Activated effector memory CD4-positive, alpha-beta T cell treated with anti-CD3 and anti-CD28 coated beads, Interleukin-2, amount 50 U/mL, for 16 hours (primary cell): ENCODE measurements around the gene IPO13.

Experiments
- DNase-seq: peaks from one replicate; pipeline ENCODE4 v3.0.0-alpha.2; 2020

The IPO13 gene

GRCh38 chr1:43991476-43992231, 44.9 kb downstream of the IPO13 start, which contains the start of gene CCDC24:
TSS of gene CCDC24 (plus strand) at chr1:43991599. CDS start at chr1:43991879, 280 bp downstream.
- DNase-seq = peak; percentile 92

DNA sequence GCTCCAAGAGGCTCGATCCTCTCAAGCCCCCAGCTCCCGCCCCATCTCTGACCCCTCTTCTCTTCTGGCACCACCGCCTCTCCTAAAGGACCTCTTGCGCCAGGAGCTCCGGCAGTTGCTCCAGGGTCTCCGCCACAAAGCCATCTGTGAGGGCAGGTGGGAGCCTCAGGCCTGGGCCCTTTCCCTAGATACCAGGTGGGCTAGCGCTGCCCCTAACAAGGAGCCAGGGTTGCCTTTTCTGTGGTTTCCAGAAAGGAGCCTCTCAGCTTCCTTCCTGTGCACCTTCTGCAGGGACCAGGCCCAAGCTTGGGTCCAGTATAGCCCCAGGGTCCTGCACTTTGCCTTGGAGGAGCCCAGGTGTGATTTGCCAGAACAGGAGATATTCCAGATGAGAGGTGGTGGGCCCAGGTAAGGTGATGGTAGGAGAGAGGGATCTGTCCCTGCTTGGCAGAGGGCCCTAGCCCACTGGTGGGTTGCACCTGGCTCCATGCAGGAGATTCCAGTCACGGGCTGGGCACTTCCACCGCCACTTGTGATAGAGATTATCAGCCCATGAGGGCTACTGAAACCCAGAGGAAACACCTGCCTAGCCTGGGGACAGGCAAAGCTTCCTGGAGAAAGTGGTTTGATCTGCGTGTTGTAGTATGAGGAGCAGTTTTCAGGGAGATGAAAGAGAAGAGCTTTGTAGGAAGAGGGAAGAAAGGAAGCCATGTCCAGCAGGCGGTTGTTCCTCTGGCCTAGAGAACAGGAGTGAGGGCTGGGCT, 45.7 kb downstream of the IPO13 start:
- no peak for DNase-seq

DNA sequence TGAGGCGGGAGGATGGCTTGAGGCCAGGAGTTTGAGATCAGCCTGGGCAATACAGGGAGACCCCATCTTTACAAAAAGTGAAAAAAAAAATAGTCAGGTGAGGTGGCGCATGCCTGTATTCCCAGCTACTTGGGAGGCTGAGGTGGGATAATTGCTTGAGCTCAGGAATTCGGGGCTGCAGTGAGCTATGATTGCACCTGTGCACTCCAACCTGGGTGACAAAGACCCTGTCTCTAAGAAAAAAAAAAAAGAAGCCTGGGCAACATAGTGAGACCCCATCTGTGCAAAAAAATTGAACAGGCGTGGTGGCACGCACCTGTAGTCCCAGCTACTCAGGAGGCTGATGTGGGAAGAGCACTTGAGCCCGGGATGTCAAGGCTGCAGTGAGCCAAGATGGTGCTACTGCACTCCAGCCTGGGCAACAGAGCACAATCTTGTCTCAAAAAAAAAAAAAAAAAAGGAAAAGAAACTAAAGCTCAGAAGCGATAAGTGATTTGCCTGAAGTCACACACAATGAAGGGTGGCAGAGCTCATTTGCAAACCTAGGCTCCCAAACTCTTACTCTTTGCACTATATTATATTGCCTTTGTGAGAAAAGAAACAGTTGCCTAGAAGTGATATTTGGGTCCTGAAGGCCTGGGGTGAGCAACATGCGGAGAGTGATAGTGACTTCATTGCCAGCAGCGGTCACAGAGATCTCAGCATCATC, 46.6 kb downstream of the IPO13 start:
- no peak for DNase-seq

DNA sequence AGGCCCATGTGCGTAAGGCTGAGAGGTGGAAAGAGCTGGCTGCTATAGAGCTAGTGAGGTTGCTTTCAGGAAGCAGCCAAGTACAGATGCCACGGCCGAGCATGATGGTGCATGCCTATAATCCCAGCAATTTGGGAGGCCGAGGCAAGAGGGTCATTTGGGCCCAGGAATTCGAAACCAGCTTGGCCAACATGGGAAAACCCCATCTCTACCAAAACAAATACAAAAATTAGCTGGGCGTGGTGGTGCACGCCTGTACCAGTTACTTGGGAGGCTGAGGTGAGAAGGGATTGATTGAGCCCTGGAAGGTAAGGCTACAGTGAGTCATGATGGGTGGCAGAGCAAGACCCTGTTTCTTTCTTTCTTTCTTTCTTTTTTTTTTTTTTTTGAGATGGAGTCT, 47.3 kb downstream of the IPO13 start:
- DNase-seq = no peak

DNA sequence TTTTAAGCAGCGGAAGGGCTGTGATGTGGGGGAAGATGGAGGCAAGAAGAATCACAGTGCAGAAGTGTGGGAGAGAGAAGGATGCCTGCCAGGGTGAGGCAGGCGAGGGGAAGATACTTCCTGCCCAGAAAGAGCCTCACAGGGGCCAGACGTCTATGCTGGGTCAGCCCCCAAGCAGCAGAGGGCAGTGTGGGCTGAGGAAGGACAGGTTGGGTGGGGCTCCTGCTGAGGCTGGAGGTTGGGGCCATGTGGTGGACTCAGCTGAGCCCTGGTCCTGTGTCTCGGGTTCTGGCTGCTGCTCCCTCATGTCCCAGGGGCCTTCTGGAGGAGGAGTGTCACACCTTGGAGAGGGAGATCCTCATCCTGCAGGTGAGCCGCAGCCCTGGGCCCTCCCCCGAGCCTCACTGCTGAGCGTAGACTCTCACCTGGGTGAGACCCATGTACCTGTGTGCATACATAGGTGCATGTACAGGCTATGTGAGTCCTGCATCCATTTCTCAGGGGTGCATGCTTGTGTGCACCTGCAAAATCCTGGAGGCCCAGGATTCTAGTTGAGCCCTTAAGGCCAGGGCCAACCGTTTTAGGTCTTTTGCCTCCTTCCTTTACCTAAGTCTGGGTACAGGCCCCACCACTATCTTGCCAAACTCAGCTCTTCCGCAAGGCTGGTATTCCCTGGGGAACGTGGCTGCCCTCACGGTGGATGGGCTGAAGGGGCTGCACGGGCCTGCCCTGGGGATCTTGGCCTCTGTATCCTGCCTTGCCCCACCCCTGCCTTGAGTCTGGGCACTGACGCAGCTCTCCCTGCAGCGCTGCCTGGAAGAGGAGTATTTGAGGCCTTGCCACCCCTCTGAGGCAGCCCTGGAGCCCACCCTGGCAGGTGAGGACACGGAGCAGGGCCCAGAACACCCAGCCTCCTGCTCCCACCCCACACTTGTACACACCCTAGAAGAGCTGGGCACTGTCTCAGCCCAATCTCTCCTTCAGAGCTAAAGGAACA, 48.3 kb downstream of the IPO13 start:
- DNase-seq = no peak

- DNase-seq = no peak
These were observed 49.4 kb downstream of the IPO13 start for GRCh38 chr1:43995984-43996732.

DNA sequence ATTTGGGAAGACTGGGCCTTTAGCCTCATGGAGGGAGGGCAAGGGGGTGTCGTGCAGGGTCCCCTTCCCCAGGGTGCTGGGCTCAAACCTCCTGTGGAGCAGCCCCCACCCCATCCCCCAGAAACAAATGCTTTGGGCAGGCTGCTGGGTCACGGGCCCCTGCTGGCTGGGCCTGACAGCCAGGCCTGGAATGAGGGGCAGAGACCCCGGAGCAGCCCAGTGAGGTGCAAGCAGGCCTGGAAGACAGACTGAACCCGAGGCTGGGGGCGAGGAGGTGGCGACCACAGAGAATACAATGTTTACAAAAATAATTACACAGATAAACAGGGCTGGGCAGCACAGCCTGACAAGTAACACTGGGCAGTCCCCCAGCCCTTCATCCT, 50.0 kb downstream of the IPO13 start:
- DNase-seq = no peak

DNA sequence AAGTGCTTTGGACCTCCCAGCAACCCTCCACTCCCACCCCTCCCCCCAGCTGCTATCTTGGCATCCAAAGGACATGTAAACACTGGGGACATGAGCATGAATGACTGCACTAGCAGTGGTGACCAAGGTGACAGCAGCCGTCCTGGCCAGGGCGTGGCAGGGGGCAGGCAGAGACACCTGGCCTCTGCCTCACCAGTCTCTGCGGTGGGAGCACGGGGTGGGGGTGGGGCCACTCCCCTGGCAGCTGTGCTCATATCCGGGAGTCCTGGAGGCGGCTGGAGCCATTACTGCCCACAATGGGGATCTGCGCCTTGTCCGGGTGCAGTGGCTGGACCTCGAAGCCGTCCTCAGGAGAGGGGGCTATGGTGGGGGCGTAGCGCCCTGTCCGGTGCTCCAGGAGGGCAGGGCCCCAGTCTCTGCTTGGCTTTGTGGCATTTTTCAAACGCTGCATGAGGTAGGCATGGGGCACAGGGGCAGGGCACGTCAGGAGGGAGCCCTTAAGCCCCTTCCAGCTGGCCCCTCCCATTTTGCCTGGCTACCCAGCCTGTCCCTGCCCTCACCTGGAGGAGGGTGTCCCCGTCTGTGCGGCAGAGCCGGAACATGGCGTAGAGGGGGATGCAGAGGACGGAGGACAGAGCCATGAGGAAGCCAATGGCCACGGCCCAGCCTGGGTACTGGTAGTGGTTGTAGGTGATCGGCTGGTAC, 50.7 kb downstream of the IPO13 start:
- DNase-seq = no peak

- no peak for DNase-seq
These were observed 51.2 kb downstream of the IPO13 start for GRCh38 chr1:43998000-43998378.

GRCh38 chr1:43999455-43999854, 52.7 kb downstream of the IPO13 start:
- DNase-seq = no peak

DNA sequence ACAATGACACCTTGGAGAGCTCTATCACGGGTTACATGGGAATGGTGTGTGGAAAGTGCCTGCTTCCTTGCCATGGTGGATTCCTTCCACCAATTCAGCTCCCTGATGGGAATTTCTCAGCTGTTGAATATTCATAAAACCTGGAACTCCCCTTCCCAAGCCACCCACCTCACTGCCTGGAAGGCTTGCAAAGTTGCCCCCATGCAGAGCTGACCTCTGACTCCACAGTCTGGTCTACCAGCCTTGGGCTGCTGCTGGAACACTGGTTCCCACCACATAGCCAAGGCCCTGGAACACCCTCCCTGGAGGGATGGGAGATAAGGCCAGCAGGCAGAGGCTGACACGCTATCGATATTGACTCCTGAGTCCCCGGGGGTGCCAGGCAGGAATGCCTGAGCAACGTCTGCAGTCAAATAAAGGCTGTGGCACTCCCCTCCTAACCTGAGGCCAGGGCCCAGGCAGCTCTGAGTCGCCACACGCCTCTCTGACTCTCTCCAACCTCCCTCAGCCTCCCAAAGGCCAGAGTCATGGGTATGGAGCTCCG, 53.4 kb downstream of the IPO13 start:
- no peak for DNase-seq

- no peak for DNase-seq
These were observed 55.4 kb downstream of the IPO13 start for GRCh38 chr1:44002165-44002564.

DNA sequence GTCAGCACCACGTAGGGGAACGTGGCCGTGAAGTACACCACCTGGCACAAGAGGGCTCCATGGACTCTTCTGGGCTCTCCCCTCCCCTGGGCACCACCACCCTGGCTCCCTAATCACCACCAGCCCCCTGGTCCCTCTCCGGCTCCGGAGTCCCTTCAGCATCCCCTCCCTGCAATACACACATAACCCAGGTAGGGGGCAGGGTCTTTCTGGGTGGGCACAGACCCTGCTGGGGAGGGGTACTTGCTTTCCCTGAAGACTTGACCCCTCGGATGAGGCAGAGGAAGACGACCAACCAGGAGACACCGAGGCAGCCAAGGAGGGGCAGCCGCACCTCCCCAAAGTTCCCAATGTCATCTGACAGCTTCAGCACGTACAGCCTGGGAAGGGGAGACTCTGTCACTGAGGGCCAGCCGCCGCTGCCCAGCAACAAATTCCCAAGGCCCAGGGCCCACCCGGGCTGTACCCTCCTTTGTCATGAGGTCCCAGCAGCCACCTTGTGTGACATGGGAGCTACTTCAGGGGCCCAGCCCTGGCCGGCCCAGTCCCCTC, 55.9 kb downstream of the IPO13 start:
- DNase-seq = no peak

DNA sequence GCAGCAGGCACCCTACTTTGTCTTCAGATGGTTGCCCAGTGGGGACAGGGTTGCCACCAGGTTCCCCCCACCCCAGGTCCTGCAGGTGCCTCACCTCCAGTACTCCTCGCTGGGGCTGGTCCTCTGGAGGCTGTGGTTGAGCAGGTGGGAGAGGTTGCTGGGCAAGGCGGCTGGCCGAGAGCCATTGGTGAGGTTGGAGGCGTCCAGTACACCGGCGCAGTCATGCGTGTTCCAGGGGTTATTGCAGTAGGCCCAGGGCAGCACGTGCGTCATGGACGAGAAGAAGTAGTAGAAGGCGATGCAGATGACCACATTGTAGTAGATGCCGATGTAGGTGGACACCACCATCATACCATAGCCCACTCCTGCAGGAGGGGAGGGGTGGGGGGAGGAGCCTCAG, 61.5 kb downstream of the IPO13 start:
- no peak for DNase-seq

DNA sequence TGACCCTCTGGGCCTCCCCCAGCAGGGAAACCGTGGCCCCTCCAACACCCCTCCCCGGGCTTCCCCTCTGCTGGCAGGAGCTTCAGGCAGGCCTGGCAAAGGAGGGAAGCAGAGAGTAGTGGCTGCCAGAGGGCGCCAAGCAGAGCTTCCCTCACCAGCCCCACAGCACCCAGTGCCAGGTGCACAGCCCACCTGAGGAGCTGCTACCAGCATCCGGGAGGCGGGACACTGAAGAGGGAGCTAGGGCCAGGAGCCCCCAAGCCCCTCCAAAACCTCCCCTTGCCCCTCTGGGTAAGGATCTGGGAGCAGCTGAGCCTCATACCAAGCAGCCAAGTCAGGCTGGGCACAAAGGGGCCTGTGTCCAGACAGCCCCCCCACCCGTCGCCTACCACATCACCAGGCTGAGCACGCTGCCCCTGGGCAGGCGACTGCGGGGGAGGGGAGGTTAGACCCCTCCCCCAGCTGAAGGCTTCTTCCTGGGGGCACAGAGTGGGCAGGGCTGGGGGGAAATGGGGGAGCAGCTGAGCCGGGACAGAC, 64.3 kb downstream of the IPO13 start:
- no peak for DNase-seq

DNA sequence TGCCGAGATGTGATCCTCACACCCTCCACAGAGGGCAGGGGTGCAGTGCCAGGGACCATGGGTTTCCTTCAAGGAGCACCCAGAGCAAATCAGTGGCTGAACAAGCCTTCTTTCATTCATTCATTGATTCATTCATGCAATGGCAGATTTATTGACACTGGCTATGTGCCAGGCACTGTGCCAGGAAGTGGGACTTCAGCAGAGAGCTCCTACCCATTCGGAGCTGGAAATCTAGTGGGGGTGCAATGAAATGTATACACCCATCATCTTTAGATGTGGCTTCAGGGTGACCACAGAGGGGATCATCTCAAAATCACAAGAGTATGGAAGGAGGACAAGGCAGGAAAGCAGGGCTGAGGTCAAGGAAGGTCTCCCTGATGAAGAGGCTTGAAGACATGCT, 65.7 kb downstream of the IPO13 start:
- DNase-seq = no peak

GRCh38 chr1:44012941-44013609, 66.3 kb downstream of the IPO13 start:
- DNase-seq = no peak

DNA sequence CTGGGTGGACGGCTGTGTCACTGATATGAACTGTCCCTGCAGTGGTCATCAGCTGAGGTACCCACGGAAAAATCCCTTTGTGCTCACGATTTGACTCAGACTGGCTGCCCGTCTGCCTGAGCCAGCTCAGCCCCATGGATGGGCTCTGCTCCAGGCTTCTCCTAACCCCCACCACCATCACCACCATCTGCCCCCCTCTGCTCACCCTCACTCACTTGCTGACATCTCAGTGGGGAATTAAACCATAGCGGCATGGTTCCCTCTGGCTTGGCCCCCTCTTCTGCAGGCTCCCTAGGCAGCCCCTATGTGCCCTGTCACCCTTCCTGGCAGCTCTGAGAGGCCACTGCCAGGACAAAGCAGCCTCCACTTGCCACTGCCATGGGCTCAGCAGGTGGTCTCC, 67.2 kb downstream of the IPO13 start:
- DNase-seq = no peak

- no peak for DNase-seq
These were observed 67.8 kb downstream of the IPO13 start for GRCh38 chr1:44014365-44015104.
